HL-60 (cell line): ENCODE results near the gene RAD18.

Experiments used
- CTCF ChIP-seq: IDR thresholded peaks from one replicate; pipeline ENCODE4 v1.5.1; 2011; ENCODE audit warnings: low read length, control low read depth, inconsistent platforms; ENCODE audit not compliant: insufficient read depth
- GABPA ChIP-seq: IDR thresholded peaks from 2 replicates; pipeline ENCODE4 v1.6.1; 2012; ENCODE audit warnings: low read depth
- POLR2AphosphoS5 ChIP-seq: IDR thresholded peaks from 2 replicates; pipeline ENCODE4 v1.6.1; 2012; ENCODE audit warnings: low read depth
- REST ChIP-seq: IDR thresholded peaks from 2 replicates; pipeline ENCODE4 v1.6.1; 2012; ENCODE audit warnings: low read depth; ENCODE audit not compliant: insufficient replicate concordance

- TF ChIP-seq CTCF (no peak), GABPA (no peak), REST (no peak), POLR2AphosphoS5 (no peak)
Observed at GRCh38 chr3:8942746-8943488, 20.4 kb downstream of the RAD18 start.
